Astrocyte (in vitro differentiated cells and primary cell): ENCODE data around the gene PNPLA1. TPM values are rescaled to one million over a fixed set of nuclear protein-coding genes. Genes with fewer than 3 reads are reported as not detected.

ENCODE experiments used
- DNase-seq: peaks from one replicate; pipeline ENCODE4 v3.0.0-alpha.2; 2010; ENCODE audit warnings: low read depth
- FAIRE-seq: peaks from 2 replicates; lab custom pipeline; 2011; peaks lifted over from hg19 to GRCh38; lab: Jason Lieb, UNC
- H2AFZ ChIP-seq: 2 replicates; pipeline ENCODE4 v1.6.0; 2012; ENCODE audit warnings: low read depth, low read length, inconsistent platforms
- H3K27ac ChIP-seq: 2 replicates; pipeline ENCODE4 v1.5.1; 2011; ENCODE audit warnings: low read depth, low read length, inconsistent platforms
- H3K27me3 ChIP-seq: 2 replicates; pipeline ENCODE4 v1.6.0; 2011; ENCODE audit warnings: low read length, inconsistent platforms; ENCODE audit not compliant: insufficient read depth
- H3K36me3 ChIP-seq: 2 replicates; pipeline ENCODE4 v1.5.1; 2011; ENCODE audit warnings: low read length, inconsistent platforms; ENCODE audit not compliant: insufficient read depth
- H3K4me1 ChIP-seq: 2 replicates; pipeline ENCODE4 v1.5.1; 2011; ENCODE audit warnings: low read length, inconsistent platforms; ENCODE audit not compliant: insufficient read depth
- H3K4me2 ChIP-seq: 2 replicates; pipeline ENCODE4 v1.6.0; 2012; ENCODE audit warnings: low read length, inconsistent platforms
- H3K4me3 ChIP-seq: 2 replicates; pipeline ENCODE4 v1.5.1; 2011; ENCODE audit warnings: low read depth, mild to moderate bottlenecking, low read length, inconsistent platforms; ENCODE audit not compliant: insufficient read depth
- H3K79me2 ChIP-seq: 2 replicates; pipeline ENCODE4 v1.6.0; 2012; ENCODE audit warnings: mild to moderate bottlenecking, low read length, inconsistent platforms; ENCODE audit not compliant: insufficient read depth
- H3K9ac ChIP-seq: 2 replicates; pipeline ENCODE4 v1.6.0; 2012; ENCODE audit warnings: mild to moderate bottlenecking, low read length, inconsistent platforms
- H3K9me3 ChIP-seq: 2 replicates; pipeline ENCODE4 v1.5.1; 2012; ENCODE audit warnings: low read depth, mild to moderate bottlenecking, low read length, inconsistent platforms; ENCODE audit not compliant: insufficient read depth
- H4K20me1 ChIP-seq: 2 replicates; pipeline ENCODE4 v1.6.0; 2012; ENCODE audit warnings: low read length, inconsistent platforms; ENCODE audit not compliant: insufficient read depth
- H3K27ac Mint-ChIP-seq: one replicate; pipeline ENCODE4 v1.8.0; 2021; ENCODE audit warnings: mild to moderate bottlenecking, mixed read lengths; ENCODE audit not compliant: unreplicated experiment
- H3K27me3 Mint-ChIP-seq: one replicate; pipeline ENCODE4 v1.8.0; 2021; ENCODE audit warnings: low read depth, mixed read lengths; ENCODE audit not compliant: unreplicated experiment
- H3K36me3 Mint-ChIP-seq: one replicate; pipeline ENCODE4 v1.8.0; 2021; ENCODE audit warnings: low read depth, mixed read lengths; ENCODE audit not compliant: unreplicated experiment
- H3K4me1 Mint-ChIP-seq: one replicate; pipeline ENCODE4 v1.8.0; 2021; ENCODE audit warnings: low read depth, mixed read lengths; ENCODE audit not compliant: unreplicated experiment
- H3K4me3 Mint-ChIP-seq: one replicate; pipeline ENCODE4 v1.8.0; 2021; ENCODE audit warnings: mild to moderate bottlenecking, moderate library complexity, mixed read lengths; ENCODE audit not compliant: unreplicated experiment
- H3K9me3 Mint-ChIP-seq: one replicate; pipeline ENCODE4 v1.8.0; 2021; ENCODE audit warnings: mild to moderate bottlenecking, mixed read lengths; ENCODE audit not compliant: unreplicated experiment
- EZH2 ChIP-seq: IDR thresholded peaks from 2 replicates; pipeline ENCODE4 v1.6.1; 2012; ENCODE audit warnings: mild to moderate bottlenecking, low read length, inconsistent platforms; ENCODE audit not compliant: insufficient read depth
- total RNA-seq: library from RNA; stranded (reverse); gene quantifications from 2 replicates; pipeline ENCODE4 v1.2.1, GENCODE V29; 2021
- TF ChIP-seq, protein P1 (sequence below): IDR thresholded peaks from 2 replicates; pipeline ENCODE4 v1.5.1; 2011; ENCODE audit warnings: low read depth, mild to moderate bottlenecking, inconsistent platforms, low read length, moderate library complexity; ENCODE audit not compliant: insufficient read depth

Gene PNPLA1
- total RNA-seq, 1 donor from 2014 or later: not detected

DNA sequence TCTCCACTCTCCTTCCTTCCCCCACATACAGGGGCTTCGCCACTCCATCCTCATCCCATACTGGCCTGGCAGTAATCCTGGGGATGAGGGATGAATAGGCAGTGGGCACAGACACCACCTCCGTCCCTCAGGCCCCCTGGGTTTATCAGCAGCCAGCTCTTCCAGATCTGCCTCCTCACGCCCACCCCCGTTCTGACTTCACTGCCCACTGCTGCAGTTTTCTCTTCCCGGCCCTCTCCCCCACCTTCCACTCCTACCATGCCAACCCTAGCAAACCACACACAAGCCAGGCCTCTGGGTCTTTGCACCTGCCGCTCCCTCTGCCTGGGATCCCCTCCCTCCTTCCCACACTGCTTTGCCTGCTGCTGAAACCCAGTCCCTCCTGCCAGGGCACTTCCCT is 22.3 kb downstream of the PNPLA1 start:
- no peak for DNase-seq

GRCh38 chr6:36296240-36296639 is 26.4 kb downstream of the PNPLA1 start:
- no peaks in the 10 kb centered on the region for H3K9me3 Mint-ChIP-seq

More for the DNA sequence above, 22.3 kb downstream of the PNPLA1 start:
- Histone ChIP-seq H3K27ac (no peak overlapping the region), H3K27me3 (peaks cover under 1% of the 10 kb centered on the region), H3K9ac (no peak overlapping the region), H4K20me1 (no peaks in the 10 kb centered on the region), H3K4me1 (no peaks in the 10 kb centered on the region), H3K4me2 (no peak overlapping the region), H2AFZ (no peak overlapping the region), H3K4me3 (no peak overlapping the region), H3K79me2 (no peaks in the 10 kb centered on the region), H3K9me3 (no peaks in the 10 kb centered on the region), H3K36me3 (no peaks in the 10 kb centered on the region)
- Mint-ChIP-seq H3K27ac (no peak overlapping the region), H3K36me3 (no peaks in the 10 kb centered on the region), H3K4me1 (peaks cover 16% of the 10 kb centered on the region), H3K27me3 (peaks cover 23% of the 10 kb centered on the region), H3K4me3 (no peak overlapping the region), H3K9me3 (no peaks in the 10 kb centered on the region)
- FAIRE-seq: no peak
- TF ChIP-seq, protein P1, sequence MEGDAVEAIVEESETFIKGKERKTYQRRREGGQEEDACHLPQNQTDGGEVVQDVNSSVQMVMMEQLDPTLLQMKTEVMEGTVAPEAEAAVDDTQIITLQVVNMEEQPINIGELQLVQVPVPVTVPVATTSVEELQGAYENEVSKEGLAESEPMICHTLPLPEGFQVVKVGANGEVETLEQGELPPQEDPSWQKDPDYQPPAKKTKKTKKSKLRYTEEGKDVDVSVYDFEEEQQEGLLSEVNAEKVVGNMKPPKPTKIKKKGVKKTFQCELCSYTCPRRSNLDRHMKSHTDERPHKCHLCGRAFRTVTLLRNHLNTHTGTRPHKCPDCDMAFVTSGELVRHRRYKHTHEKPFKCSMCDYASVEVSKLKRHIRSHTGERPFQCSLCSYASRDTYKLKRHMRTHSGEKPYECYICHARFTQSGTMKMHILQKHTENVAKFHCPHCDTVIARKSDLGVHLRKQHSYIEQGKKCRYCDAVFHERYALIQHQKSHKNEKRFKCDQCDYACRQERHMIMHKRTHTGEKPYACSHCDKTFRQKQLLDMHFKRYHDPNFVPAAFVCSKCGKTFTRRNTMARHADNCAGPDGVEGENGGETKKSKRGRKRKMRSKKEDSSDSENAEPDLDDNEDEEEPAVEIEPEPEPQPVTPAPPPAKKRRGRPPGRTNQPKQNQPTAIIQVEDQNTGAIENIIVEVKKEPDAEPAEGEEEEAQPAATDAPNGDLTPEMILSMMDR: no peak
- TF ChIP-seq EZH2: no peak

DNA sequence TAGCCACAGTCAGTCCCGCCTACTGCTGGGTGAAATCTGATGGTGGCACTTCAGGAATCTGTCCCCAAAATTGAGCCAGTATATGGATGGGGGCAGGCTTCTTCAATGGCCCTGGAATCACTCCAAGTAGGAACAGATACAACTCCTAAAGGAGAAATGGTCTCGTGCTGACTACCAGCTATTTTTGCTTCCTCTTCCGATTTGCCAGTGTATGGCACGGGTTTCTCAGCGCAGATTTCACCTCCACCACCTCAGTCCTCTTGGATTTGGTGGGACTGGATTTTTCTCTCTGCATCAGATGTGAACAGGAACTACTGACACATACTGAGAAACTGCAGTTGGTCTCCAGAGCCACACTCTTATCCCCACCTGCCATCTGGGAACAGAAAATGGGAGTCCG is 27.2 kb downstream of the PNPLA1 start:
- H3K27ac Mint-ChIP-seq: no peak overlapping the region
- no peak for FAIRE-seq

More at GRCh38 chr6:36296240-36296639, 26.4 kb downstream of the PNPLA1 start:
- Histone ChIP-seq H3K27me3 (peaks cover 3% of the 10 kb centered on the region), H3K4me3 (no peak overlapping the region), H3K4me2 (no peak overlapping the region), H3K4me1 (no peaks in the 10 kb centered on the region), H3K36me3 (no peaks in the 10 kb centered on the region), H3K27ac (no peak overlapping the region), H3K79me2 (no peaks in the 10 kb centered on the region), H2AFZ (no peak overlapping the region), H3K9ac (no peak overlapping the region), H4K20me1 (no peaks in the 10 kb centered on the region), H3K9me3 (no peaks in the 10 kb centered on the region)
- Mint-ChIP-seq H3K4me3 (no peak overlapping the region), H3K36me3 (no peaks in the 10 kb centered on the region), H3K27ac (no peak overlapping the region), H3K4me1 (peaks cover 8% of the 10 kb centered on the region), H3K27me3 (peaks cover 30% of the 10 kb centered on the region)
- DNase-seq (no peak), FAIRE-seq (no peak)
- no peak for TF ChIP-seq EZH2
- TF ChIP-seq, protein P1: no peak

More for the DNA sequence above, 27.2 kb downstream of the PNPLA1 start:
- H3K4me1 Mint-ChIP-seq: peaks cover 11% of the 10 kb centered on the region
- H3K9me3 ChIP-seq: no peaks in the 10 kb centered on the region
- no peak overlapping the region for H2AFZ ChIP-seq
- no peak overlapping the region for H3K9ac ChIP-seq
- TF ChIP-seq, protein P1: no peak
- TF ChIP-seq EZH2: no peak
- H3K27me3 ChIP-seq: peaks cover 3% of the 10 kb centered on the region
- H3K4me3 Mint-ChIP-seq: no peak overlapping the region
- H3K36me3 Mint-ChIP-seq: no peaks in the 10 kb centered on the region
- no peak for DNase-seq
- no peak overlapping the region for H3K4me2 ChIP-seq
- H3K4me1 ChIP-seq: no peaks in the 10 kb centered on the region
- no peaks in the 10 kb centered on the region for H3K36me3 ChIP-seq
- peaks cover 30% of the 10 kb centered on the region for H3K27me3 Mint-ChIP-seq
- no peaks in the 10 kb centered on the region for H3K79me2 ChIP-seq
- no peak overlapping the region for H3K4me3 ChIP-seq
- H3K9me3 Mint-ChIP-seq: no peaks in the 10 kb centered on the region
- H4K20me1 ChIP-seq: no peaks in the 10 kb centered on the region
- H3K27ac ChIP-seq: no peak overlapping the region
